GM18907 (cell line): ENCODE measurements around the gene CAMKMT.
"Not testable (repeated sequence)": the region's sequence is repeated elsewhere in the genome, so short reads cannot be mapped to it uniquely, and the experiment has no call there.

Experiments used
- ATAC-seq: cut with Tn5 transposase; IDR thresholded peaks from one replicate; pipeline ENCODE4 v1.9.1; 2021; ENCODE audit warnings: mild to moderate bottlenecking, moderate library complexity; ENCODE audit not compliant: unreplicated experiment

The CAMKMT gene

DNA sequence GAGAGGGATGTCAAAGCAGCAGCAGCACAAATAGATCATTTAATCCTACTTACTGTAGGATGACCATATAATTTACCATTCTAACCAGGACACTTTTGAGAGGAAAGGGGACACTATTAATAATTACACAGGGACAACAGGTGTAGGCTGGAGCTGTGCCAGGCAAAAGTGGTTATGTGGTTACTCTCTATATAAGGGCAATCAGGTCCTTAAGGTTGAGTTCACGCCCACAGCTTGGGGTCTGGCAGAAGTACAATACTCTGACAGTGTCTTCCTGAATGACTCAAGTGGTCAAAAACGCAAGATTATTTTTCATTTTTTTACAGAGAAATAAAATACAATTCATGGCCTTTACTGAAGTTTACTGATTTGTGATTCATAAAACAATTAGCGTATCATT lies 3.2 kb upstream of the CAMKMT start:
- ATAC-seq, result peak; percentile 37

DNA sequence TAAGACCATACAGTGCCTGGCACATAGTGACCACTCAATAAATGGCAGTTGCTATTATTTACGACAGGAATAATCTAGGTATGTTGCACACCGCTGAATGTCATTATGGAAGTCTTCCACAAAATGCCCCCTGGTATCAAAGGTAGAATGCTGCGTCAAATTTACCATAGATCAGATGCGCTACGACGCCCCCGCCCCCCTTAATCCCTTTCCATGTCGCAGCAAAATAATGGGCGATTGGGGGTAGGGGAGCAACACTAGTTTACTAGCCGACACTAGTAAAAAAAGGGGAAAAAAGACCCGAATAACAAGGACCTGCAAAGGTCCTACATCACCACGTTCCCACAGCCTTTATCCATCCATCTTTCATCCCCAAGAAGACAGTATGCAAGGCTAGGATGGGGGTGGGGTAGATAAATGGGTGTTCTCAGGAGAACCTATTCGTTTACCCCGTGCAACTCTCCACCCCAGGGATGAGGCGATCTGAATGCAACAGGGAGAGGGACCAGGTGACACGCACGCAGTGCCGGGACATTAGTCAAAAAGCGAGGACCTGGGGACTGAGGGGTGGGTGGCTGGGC lies 908 bp upstream of the CAMKMT start:
- no peak for ATAC-seq

DNA sequence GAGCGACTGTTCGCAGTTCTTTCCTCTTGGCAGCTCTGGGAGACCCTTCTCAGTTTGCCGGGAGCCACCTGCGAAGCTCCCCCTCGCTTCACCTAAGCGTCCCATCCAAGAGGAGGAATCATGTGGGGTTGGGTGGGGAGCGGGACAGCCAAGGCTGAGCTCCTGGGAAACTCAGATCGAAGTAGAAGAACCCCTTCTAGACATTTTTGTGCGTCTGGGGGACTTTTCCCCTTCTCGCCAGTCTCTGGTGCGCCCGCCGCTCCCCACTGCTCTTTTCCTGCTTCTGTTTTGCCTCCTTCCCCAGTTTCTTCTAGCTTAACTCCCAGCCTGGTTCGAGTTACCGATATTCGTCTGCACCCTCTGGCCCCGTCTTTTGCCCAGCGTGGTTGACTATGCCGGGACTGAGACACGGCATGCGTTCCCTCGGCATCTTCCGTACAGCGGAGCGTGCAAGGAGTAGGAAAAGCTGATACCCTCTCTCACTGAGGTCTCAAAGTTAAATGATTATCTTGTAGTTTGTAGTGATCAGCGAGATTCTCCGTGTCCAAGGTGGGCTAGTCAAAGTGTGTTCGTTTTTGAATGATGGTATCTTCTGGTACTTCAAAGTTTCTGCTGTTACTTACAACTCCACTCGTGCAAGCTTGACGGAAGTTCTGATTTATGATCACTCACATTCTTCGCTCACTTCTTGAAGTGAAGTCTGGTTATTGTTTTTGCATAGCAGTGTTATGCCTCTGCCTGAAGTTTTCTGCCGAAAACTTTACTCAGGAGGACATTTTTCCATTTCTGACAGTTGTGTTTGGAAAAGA lies 664 bp downstream of the CAMKMT start:
- peak; percentile 19 for ATAC-seq

DNA sequence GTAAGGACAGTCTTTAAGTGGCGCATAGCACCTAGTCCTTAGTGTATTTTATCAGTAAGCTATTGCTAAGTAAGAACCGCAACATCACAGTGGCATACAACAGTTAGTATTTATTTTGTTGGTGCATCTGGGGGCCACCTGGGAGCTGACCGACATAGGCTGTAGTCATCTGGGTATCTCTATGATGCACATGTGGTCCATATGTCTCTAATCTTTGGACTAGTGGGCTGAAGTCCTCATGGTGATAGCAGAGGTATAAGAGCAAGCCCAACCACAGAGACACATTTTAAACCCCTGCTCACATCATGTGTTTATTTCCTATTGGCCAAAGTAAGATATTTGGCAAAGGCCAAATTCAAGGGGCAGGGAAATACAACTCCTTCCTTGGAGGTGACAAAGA lies 2.9 kb downstream of the CAMKMT start:
- no peak for ATAC-seq

DNA sequence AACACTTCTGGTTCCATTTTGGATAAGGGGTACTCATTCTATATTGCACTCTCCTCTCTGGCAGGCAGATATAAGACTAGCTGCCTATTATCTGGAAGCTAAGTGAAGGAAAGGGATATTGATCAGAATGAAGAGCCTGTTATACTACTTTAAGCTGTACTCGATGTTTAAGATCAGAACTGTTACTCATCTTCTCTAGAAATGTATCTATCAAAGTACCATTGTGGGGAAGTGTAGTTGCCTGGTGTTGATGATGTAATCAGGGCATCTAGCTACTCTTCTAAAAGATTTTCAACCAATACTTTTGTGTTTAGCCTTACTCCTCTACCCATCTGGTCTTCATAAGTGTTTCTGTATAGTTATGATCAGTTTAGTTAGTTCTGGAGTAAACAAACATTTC lies 5.8 kb downstream of the CAMKMT start:
- ATAC-seq, result no peak

DNA sequence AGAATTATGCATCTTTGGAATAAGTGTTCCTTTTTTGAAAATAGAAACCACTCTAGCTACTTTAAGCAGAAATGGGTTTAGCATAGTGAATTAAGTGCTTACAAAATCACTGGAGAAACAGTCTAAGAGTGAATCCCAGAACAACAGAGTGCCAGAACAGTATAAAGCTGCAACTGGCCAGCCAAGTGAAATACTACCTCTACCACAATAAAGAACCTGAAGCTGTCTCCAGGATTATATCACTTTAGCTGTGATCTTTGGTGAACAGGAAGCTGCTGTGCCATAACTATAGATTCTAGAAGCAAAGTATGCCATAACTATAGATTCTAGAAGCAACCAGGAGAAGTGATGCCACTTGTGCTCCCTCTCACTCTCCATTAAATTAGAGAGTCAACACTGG lies 7.6 kb downstream of the CAMKMT start:
- ATAC-seq, result no peak

DNA sequence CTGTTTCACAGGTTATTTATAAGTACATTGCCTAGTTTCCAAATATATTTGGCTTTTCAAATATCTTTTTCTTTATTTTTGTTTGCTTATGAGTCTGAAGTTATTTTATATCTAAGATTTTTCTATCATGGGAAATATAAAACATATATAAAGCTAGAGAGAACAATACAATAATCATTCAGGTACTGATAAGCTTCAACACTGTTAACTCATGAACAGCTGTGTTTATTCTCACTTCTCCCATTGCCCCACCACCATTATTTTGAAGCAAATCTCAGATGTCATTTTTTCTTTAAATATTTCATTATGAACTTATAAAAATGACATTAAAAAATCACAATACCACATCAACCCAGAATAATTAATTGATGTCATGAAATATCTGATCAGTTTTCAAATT lies 9.7 kb downstream of the CAMKMT start:
- ATAC-seq, result no peak

DNA sequence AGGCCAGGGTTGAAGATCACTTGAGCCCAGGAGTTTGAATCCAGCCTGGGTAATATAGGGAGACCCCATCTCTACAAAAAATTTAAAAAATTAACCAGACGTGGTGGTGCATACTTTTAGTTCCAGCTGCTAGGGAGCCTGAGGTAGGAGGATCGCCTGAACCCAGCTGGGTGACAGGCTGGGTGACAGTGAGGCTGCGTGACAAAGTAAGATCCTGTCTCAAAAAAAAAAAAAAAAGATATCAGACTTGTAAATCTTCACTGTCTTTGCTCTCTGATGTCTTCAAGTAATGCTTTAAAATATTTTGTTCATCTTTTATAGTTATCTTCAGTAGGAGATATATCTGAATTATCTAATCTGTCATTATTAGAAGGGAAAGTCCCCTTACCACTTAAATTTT lies 10.5 kb downstream of the CAMKMT start:
- no peak for ATAC-seq

DNA sequence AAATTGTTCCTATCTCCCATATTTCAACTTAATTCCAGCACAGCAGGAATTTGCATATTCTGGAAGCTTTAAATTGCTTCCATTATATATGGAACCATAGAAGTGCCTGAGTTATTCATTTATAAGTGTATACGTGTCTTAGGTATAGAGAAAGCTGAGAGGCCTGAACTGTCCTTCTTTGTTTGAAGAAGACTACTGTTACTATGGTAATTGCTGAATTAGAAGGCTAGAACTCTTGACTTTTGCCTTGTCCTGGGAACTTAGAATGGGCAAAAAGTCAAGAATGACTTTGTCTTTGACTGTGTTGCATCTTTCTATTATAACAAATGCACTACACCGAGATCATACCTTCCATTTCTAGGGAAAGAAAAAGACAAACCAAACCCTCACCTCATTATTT lies 15.7 kb downstream of the CAMKMT start:
- no peak for ATAC-seq

DNA sequence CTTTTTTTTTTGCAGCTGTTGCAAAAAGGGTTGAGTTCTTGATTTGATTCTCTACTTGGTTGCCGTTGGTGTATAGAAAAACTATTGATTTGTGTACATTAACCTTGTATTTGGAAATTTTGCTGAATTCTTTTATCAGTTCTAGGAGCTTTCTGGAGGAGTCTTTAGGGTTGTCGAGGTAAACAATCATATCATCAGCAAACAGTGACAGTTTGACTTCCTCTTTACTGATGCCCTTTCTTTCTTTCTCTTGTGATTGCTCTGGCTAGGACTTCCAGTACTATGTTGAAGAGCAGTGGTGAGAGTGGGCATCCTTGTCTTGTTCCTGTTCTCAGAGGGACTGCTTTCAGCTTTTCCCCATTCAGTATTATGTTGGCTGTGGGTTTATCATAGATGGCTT lies 23.5 kb downstream of the CAMKMT start:
- ATAC-seq, result not testable (repeated sequence)

DNA sequence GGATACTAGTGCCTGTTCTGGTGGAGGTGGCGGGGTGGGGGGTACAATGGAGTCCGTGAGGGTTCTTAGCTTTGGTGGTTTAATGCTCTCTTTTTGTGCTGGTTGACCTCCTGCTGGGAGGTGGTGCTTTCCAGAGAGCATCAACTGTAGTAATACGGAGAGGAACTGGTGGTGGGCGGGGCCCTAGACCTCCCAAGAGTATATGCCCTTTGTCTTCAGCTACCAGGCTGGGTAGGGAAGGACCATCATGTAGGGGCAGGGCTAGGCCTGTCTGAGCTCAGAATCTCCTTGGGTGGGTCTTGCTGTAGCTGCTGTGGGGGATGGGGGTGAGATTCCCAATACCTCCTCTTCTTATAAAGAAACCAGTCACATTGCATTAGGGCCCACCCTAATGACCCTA lies 27.1 kb downstream of the CAMKMT start:
- ATAC-seq, result no peak

DNA sequence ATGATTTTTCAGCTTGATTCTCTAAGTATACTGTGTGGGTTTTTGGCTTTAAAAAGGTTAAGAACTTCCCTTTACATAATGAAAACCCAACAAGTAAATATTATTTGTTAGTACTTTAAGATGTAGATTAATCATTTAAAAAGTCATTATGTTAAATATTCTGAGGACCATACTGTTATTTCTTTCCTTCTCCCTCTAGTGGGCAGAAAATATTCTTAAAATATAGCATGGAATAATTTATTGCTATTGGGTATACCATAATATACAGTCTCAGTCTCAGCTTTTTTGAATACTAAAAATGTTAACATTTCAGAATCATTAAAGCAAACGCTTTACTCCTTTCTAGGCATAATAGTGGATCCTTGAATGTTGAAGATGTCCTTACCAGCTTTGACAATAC lies 28.1 kb downstream of the CAMKMT start:
- no peak for ATAC-seq

DNA sequence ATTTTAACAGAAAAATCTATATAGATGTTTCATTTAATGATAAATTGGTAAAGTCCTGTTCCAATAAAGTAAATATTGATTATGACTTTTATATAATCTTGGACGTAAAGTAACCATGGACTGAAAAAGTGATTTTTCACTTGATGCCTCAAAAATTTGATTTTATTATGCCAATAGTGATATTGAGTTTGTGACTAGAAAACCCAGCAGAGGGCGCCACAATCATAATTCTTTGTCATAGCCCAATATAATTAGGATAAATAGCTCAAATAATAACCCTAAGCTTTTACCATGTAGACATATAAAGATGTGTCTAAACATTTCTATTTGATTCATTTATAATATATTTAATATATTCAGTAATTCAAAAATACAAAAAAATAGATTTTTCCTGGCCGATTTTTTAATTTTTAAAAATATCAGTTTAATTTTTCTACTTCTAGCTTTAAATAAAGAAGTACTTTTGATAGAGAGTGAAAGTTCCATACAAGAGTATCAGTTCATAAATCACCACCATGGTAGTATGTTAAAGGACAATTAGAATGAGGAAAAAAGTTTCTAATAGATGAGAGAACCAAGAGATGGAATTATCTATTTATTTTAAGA lies 30.7 kb downstream of the CAMKMT start:
- ATAC-seq, result no peak

DNA sequence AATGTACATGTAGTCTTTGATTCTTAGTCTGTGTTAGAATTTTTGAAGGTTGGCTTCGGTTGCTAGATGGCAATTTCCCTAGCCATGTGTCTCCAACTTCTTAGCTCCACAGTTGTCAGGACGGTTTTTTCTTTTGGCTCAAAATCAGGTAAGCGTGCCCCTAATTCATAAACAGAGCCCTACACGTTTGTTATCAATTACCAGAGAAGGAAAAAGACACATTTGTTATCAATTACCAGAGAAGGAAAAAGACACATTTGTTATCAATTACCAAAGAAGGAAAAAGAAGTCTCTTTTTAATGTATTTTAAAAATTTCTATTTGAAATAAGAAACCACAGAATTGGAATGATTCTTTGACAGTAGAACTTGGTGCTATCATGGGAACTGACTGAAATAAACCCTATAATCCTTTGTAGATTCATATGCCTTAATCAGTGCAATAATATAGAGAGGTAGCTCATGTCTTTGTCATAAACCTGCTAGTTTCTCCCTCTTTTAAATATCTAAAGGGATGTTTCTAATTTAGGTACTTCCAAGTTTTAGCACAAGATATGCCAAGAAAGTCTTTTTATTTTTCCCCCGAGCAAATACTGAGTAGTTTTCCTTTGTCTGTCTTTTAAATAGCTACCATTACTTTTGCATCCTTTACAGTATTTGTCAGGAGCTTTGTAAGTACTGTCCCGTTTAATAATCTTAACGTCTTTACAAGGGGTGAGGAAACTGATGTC lies 35.9 kb downstream of the CAMKMT start:
- ATAC-seq, result no peak

DNA sequence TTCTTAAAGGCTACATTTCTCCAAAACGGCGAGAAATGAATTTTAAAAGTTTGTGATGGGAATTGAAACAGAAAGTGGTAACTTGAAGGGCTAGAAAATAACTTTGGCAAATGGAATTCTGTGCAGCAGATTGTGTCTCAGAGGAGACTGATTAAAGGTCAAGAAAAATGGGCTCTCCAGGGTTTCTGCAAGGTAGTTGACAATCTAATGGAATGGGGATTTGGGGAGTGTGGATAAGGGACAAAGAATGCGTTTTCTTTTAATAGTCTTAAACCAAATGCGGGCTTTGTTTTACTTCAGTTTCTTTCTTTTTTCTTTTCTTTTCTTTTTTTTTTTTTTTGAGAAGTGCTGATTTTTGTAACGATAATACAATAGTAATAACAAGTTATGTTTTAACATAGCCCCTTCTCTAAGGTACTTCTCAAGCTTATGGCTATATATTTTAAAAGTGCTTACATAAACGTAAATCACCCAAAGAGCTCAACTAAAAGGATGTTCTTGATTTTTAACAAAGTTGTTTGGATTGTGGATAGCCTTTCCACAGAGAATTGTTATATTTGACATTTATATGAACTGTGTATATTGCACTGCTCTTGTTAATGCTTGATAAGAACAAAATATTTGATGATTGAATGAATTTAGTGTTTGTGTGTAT lies 36.6 kb downstream of the CAMKMT start:
- no peak for ATAC-seq

DNA sequence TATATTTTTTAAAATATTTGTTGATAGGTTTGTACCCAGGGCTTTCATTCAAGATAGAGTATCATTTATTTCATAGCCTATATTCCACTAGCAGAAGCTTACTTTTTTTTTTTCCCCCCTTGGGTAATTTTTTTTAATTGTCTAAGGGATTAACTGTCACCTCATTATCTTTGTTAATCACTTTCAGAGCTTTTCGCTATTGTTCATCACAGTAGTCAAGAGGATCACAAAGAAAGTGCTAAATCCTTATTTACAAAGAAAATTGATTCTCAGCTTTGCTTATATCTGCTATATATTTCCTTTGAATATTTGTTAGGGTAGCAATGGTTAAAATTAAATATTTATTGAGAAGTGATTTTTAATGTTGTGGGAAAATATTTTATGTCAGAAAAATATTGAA lies 59.0 kb downstream of the CAMKMT start:
- no peak for ATAC-seq

DNA sequence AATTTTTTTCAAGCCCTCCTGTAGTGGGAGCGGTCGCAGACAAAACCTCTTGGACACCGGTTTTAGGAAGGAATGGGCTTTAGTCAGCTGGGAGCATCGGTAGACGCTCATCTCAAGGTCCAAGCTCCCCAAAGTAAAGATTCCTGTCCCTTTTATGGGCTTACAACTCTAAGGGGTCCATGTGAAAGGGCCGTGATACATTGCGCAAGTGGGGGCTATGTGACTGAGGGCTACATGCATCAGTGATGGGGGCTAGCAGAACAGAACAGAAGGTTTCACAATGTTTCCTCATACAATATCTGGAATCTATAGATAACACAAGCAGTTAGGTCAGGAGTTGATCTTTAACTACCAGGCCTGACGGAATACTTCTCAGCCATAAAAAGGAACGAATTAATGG lies 62.5 kb downstream of the CAMKMT start:
- ATAC-seq, result no peak

DNA sequence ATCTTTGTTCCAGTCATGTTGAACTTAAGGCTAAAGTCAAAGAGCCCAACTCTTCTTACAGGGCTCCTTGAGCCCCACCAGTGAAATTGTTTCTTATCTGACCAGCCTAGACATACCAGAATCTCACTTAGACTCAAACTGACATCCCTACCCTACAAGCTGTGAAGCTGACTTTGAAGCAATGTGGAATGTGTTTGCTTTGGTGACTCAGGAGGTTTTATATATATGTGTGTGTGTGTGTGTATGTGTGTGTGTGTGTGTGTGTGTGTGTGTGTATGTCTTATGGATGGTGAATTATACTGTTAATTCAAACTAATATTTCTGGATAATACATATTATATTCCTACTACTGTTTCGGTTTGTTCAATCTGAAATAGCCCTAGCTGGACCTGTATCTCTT lies 67.3 kb downstream of the CAMKMT start:
- ATAC-seq, result no peak

DNA sequence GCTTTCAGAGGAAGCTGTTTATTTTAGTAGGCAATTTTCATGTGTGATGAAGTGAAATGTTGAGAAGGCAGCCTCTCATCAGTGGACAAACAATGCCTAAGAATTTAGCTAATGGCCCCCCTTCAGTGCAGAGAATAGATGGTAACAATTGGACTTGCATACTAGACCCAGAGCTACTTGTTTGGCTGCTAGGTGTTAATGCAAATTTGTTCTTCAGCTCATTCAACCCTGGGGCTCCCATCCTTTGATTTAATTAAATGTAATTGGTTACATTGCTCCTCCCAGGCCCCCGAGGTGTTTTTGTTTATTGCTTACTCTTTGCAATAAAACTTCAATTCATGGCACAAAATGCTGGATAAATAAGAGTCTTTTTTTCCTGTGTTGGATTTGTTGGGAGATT lies 68.6 kb downstream of the CAMKMT start:
- ATAC-seq, result no peak

DNA sequence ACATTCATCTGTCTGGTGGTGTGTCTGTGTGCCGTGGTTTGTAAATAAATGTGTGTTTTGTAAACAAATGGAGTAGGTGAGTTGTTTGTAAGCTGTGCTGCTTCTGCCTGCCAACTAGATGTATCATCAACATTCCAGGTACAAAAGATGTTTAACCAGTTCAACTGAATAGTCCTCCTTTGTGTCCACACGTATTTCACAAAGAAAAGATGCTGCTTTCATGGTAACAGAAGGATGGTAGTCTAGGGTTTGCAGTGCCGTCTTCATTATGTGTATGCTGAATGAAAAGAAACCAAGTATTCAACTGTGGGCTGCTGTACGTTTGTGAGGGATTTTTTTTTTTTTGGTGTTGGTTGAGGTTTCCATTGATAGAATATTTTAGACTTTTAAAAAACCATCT lies 72.1 kb downstream of the CAMKMT start:
- no peak for ATAC-seq

DNA sequence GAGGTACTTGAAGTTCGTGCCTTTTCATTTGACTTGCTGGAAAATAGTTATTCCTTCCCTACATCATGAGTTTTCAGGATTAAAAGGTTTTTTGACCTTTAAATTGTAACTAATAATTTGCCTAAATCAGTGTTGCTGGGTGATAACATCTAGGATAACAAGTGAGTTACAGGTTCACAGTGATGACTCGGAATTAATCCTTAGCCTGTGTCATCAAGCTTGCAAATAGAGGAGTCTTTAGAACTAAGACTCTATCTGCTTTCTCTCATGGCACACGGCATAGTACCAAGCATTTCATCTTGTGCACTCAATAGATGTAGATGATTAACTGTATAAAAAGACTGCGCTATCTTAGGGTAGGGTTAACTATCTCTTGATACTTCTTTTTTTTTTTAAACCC lies 79.5 kb downstream of the CAMKMT start:
- no peak for ATAC-seq
